HEK293 (cell line): ENCODE measurements around the gene HOXC10.
A peak's percentile ranks its signal among the peaks of the same experiment; 100 is the strongest.

ENCODE experiments used
- EGR2 ChIP-seq: fragments of 450-650 bp; formaldehyde crosslinking; IDR thresholded peaks from 2 replicates; pipeline ENCODE4 v1.5.1; 2016; ENCODE audit warnings: low read depth, missing biosample characterization, missing genetic modification characterization
- HOXA7 ChIP-seq: sonication (generic); formaldehyde crosslinking; IDR thresholded peaks from 2 replicates; pipeline ENCODE4 v1.8.1; 2022; ENCODE audit warnings: missing genetic modification reagents, borderline replicate concordance
- SP2 ChIP-seq: fragments of 450-650 bp; formaldehyde crosslinking; IDR thresholded peaks from 2 replicates; pipeline ENCODE4 v1.5.1; 2016; ENCODE audit warnings: missing biosample characterization, missing genetic modification characterization
- ZEB2 ChIP-seq: fragments of 450-650 bp; formaldehyde crosslinking; IDR thresholded peaks from 2 replicates; pipeline ENCODE4 v1.5.1; 2016; ENCODE audit warnings: missing biosample characterization, missing genetic modification characterization
- ZNF48 ChIP-seq: fragments of 450-650 bp; formaldehyde crosslinking; IDR thresholded peaks from 2 replicates; pipeline ENCODE4 v1.5.1; 2016; ENCODE audit warnings: missing biosample characterization, missing genetic modification characterization
- ZNF513 ChIP-seq: fragments of 450-650 bp; IDR thresholded peaks from 2 replicates; pipeline ENCODE4 v1.5.1; 2018; ENCODE audit warnings: missing biosample characterization, missing genetic modification characterization
- ZNF629 ChIP-seq: fragments of 450-650 bp; formaldehyde crosslinking; IDR thresholded peaks from 2 replicates; pipeline ENCODE4 v1.5.1; 2017; ENCODE audit warnings: missing biosample characterization, missing genetic modification characterization
- ZSCAN16 ChIP-seq: fragments of 450-650 bp; formaldehyde crosslinking; IDR thresholded peaks from 2 replicates; pipeline ENCODE4 v1.5.1; 2016; ENCODE audit warnings: missing biosample characterization, missing genetic modification characterization
- TF ChIP-seq, protein P1 (sequence below): fragments of 450-650 bp; formaldehyde crosslinking; IDR thresholded peaks from 2 replicates; pipeline ENCODE4 v1.5.1; 2016; ENCODE audit warnings: missing biosample characterization, missing genetic modification characterization
- TF ChIP-seq, protein P2 (sequence below): fragments of 450-650 bp; formaldehyde crosslinking; IDR thresholded peaks from 2 replicates; pipeline ENCODE4 v1.5.1; 2016; ENCODE audit warnings: missing biosample characterization, missing genetic modification characterization

GRCh38 chr12:54002915-54003389 lies 18.0 kb downstream of the HOXC10 start:
- TF ChIP-seq ZNF629 (no peak), SP2 (no peak), HOXA7 (CRISPR knock-in tag) (no peak), ZNF513 (tag by site-specific recombination) (no peak), ZEB2 (tag by site-specific recombination) (no peak), ZSCAN16 (tag by site-specific recombination) (no peak), EGR2 (tag by site-specific recombination) (no peak), ZNF48 (tag by site-specific recombination) (no peak)
- TF ChIP-seq, protein P1, sequence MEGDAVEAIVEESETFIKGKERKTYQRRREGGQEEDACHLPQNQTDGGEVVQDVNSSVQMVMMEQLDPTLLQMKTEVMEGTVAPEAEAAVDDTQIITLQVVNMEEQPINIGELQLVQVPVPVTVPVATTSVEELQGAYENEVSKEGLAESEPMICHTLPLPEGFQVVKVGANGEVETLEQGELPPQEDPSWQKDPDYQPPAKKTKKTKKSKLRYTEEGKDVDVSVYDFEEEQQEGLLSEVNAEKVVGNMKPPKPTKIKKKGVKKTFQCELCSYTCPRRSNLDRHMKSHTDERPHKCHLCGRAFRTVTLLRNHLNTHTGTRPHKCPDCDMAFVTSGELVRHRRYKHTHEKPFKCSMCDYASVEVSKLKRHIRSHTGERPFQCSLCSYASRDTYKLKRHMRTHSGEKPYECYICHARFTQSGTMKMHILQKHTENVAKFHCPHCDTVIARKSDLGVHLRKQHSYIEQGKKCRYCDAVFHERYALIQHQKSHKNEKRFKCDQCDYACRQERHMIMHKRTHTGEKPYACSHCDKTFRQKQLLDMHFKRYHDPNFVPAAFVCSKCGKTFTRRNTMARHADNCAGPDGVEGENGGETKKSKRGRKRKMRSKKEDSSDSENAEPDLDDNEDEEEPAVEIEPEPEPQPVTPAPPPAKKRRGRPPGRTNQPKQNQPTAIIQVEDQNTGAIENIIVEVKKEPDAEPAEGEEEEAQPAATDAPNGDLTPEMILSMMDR = no peak
- TF ChIP-seq, protein P2, sequence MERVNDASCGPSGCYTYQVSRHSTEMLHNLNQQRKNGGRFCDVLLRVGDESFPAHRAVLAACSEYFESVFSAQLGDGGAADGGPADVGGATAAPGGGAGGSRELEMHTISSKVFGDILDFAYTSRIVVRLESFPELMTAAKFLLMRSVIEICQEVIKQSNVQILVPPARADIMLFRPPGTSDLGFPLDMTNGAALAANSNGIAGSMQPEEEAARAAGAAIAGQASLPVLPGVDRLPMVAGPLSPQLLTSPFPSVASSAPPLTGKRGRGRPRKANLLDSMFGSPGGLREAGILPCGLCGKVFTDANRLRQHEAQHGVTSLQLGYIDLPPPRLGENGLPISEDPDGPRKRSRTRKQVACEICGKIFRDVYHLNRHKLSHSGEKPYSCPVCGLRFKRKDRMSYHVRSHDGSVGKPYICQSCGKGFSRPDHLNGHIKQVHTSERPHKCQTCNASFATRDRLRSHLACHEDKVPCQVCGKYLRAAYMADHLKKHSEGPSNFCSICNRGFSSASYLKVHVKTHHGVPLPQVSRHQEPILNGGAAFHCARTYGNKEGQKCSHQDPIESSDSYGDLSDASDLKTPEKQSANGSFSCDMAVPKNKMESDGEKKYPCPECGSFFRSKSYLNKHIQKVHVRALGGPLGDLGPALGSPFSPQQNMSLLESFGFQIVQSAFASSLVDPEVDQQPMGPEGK (tag by site-specific recombination) = 0 out of 2 replicates have a peak, but pooled peaks have one; percentile 18
